HFFc6 (cell line): Measurements from ENCODE around the gene DTNB. TPM values are rescaled to one million over a fixed set of nuclear protein-coding genes. Genes with fewer than 3 reads are reported as not detected.

Experiments
- DNase-seq: peaks from one replicate; pipeline ENCODE4 v3.0.0-alpha.2; 2018
- H3K27ac Mint-ChIP-seq: 2 replicates; pipeline ENCODE4 v1.8.0; 2020; ENCODE audit warnings: mild to moderate bottlenecking, mixed read lengths
- H3K27me3 Mint-ChIP-seq: 2 replicates; pipeline ENCODE4 v1.8.0; 2021; ENCODE audit warnings: mild to moderate bottlenecking, moderate library complexity, mixed read lengths; ENCODE audit not compliant: insufficient read depth
- H3K36me3 Mint-ChIP-seq: 2 replicates; pipeline ENCODE4 v1.8.0; 2021; ENCODE audit warnings: low read depth, mixed read lengths
- H3K4me1 Mint-ChIP-seq: 2 replicates; pipeline ENCODE4 v1.8.0; 2020; ENCODE audit warnings: low read depth, mixed read lengths
- H3K4me3 Mint-ChIP-seq: 2 replicates; pipeline ENCODE4 v1.8.0; 2020; ENCODE audit warnings: mild to moderate bottlenecking, moderate library complexity, mixed read lengths
- H3K9me3 Mint-ChIP-seq: 2 replicates; pipeline ENCODE4 v1.8.0; 2020; ENCODE audit warnings: mild to moderate bottlenecking, mixed read lengths
- total RNA-seq, 6 experiments: library from RNA; stranded (reverse); fragmentation: NEBNext Ultra II Directional; extraction: Animal tissue kit (Norgen Biotek cat#: 25700); gene quantifications; 2 replicates in 1 of 6; 3 replicates in 5 of 6; pipeline ENCODE4 v1.2.3, GENCODE V29; 2021
- TF ChIP-seq, protein P1 (sequence below): fragments of 200-600 bp; sonication (generic); IDR thresholded peaks from 2 replicates; pipeline ENCODE4 v1.5.0; 2021; ENCODE audit warnings: antibody characterized with exemption, mild to moderate bottlenecking

Gene DTNB
- total RNA-seq, 6 experiments from 2014 or later, result 4.2 to 6.2 (median 4.7) TPM

DNA sequence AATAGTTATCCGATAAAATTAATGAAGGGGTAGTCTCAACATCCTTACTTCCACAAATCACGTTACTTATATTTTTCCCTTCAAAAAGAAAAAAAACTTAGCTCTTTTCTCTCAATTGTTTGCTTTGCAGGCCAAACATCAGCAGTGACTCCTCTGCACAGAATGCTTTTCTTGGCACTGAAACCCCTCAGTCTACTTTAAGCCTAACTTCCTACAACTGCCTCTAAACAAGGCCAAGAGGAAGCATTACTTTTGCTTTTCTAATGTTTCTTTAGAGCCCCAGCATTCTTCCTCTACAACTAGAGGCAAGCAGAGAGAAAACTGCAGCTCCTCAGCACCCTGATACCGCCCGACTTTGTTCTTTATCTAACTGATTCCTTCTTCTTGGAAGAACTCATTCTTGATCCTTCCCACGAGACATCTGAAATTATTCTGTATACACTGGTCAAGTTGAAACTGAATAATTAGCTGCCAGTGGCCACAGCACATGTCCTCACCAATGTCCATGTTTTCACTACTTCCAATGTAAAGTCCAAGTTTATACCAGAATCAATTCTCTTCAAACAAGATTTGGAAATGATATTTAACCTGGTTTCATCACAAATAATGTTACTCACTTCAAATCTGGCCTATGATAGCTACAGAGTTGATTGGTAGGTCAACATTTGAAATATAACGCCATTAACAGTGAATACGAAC is 55.3 kb downstream of the DTNB start:
- peak; percentile 77 for DNase-seq
- Mint-ChIP-seq H3K9me3 (no peaks in the 10 kb centered on the region), H3K27ac (peak overlapping the region; percentile 82), H3K4me1 (peaks cover 23% of the 10 kb centered on the region), H3K4me3 (peak overlapping the region; percentile 67), H3K36me3 (no peaks in the 10 kb centered on the region), H3K27me3 (no peaks in the 10 kb centered on the region)
- TF ChIP-seq, protein P1, sequence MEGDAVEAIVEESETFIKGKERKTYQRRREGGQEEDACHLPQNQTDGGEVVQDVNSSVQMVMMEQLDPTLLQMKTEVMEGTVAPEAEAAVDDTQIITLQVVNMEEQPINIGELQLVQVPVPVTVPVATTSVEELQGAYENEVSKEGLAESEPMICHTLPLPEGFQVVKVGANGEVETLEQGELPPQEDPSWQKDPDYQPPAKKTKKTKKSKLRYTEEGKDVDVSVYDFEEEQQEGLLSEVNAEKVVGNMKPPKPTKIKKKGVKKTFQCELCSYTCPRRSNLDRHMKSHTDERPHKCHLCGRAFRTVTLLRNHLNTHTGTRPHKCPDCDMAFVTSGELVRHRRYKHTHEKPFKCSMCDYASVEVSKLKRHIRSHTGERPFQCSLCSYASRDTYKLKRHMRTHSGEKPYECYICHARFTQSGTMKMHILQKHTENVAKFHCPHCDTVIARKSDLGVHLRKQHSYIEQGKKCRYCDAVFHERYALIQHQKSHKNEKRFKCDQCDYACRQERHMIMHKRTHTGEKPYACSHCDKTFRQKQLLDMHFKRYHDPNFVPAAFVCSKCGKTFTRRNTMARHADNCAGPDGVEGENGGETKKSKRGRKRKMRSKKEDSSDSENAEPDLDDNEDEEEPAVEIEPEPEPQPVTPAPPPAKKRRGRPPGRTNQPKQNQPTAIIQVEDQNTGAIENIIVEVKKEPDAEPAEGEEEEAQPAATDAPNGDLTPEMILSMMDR, result no peak

DNA sequence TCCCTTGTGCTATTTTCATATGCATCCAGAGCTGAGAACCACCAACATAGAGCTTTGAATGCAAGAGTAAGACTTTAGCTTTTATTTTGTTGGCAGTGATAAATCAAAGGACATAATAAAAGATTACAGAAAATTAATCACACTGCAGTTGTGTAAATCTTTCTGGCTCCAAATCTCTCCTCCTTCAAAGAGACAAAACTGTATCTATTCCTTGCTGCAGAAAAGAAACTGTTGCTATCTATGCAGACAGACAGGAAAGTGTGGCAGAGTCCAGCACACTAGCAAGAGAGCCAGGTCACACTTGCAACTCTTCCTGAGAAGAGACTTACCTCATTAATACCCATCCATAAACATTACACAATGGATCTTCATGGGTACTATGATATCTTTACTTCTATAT is 57.5 kb downstream of the DTNB start:
- TF ChIP-seq, protein P1, result no peak
- no peaks in the 10 kb centered on the region for H3K27me3 Mint-ChIP-seq
- peaks cover 23% of the 10 kb centered on the region for H3K4me1 Mint-ChIP-seq
- no peak overlapping the region for H3K27ac Mint-ChIP-seq
- no peak overlapping the region for H3K4me3 Mint-ChIP-seq
- no peak for DNase-seq
- no peaks in the 10 kb centered on the region for H3K36me3 Mint-ChIP-seq
- H3K9me3 Mint-ChIP-seq, result no peaks in the 10 kb centered on the region

DNA sequence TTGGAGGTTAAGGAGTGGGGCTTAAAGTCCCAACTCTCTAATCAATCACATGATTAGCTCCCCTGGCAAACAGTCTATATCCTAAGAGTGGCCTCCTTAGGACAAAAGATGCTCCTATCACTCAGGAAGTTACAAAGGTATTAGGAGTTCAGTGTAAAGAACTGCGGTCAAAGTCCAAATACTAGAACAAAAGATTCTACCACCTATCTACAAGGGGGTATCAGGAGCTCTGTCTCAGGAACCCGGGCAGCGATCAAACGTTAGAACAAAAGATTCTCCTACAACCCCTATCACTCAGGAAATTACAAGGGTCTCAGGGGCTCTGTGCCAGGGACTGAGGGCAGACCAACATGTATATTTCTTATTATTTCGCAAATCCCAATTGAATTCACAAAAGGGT is 58.0 kb downstream of the DTNB start:
- H3K4me1 Mint-ChIP-seq, result peaks cover 23% of the 10 kb centered on the region
- no peak overlapping the region for H3K4me3 Mint-ChIP-seq
- H3K27me3 Mint-ChIP-seq, result no peaks in the 10 kb centered on the region; the same call in 1 of the 2 replicates

DNA sequence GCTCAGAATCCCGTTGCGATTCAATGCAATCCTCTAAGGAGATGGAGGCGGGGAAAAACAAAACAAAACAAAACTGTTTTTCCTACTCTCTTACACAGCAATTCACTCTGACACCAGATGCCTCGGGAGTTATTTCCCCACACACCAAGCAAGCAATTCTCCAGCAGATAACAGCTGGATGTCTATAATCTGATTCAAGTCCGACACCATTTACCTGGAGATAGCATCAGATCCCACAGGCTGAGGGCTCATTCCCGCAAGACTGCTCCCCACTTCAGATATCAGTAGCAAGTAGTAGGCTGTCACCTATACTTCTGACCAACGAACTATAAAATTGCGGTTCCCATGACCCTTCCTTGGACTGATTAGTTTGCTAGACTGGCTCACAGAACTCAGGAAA is 58.7 kb downstream of the DTNB start:
- Mint-ChIP-seq H3K4me1 (peaks cover 23% of the 10 kb centered on the region), H3K27me3 (no peaks in the 10 kb centered on the region; the same call in 1 of the 2 replicates), H3K4me3 (no peak overlapping the region)

More for the DNA sequence above, 58.0 kb downstream of the DTNB start:
- no peaks in the 10 kb centered on the region for H3K9me3 Mint-ChIP-seq
- TF ChIP-seq, protein P1, result no peak
- H3K36me3 Mint-ChIP-seq, result no peaks in the 10 kb centered on the region
- DNase-seq, result no peak
- H3K27ac Mint-ChIP-seq, result no peak overlapping the region

DNA sequence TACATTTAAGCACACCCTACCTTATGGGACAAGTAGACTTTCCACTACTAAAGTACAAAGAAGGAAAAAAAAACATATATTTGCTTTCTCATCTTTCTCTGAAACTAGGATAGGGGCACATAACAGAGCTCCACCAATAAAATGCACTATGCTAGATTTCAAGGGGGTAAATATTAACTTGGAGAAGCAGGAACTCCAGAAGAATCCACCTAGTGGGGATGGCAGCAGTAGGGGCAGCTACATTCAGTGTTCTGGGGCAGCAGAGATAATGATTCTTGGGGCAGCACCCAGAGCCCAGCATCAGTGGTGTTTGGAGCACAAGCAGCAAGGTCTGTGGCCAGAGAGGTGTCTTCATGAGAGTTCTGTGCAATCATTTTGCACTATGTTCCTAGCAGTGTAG is 64.7 kb downstream of the DTNB start:
- H3K27me3 Mint-ChIP-seq, result no peaks in the 10 kb centered on the region; the same call in none of the 2 replicates
- H3K4me3 Mint-ChIP-seq, result no peak overlapping the region
- H3K36me3 Mint-ChIP-seq, result no peaks in the 10 kb centered on the region
- H3K9me3 Mint-ChIP-seq, result no peaks in the 10 kb centered on the region
- no peak overlapping the region for H3K27ac Mint-ChIP-seq
- H3K4me1 Mint-ChIP-seq, result no peaks in the 10 kb centered on the region
- TF ChIP-seq, protein P1, result no peak
- DNase-seq, result no peak

More for the DNA sequence above, 58.7 kb downstream of the DTNB start:
- H3K27ac Mint-ChIP-seq, result no peak overlapping the region
- DNase-seq, result no peak
- TF ChIP-seq, protein P1, result no peak
- no peaks in the 10 kb centered on the region for H3K9me3 Mint-ChIP-seq
- H3K36me3 Mint-ChIP-seq, result no peaks in the 10 kb centered on the region
